Fibroblast of pulmonary artery (primary cell): ENCODE results near the gene ODC1.

Experiments used
- DNase-seq: peaks from one replicate; pipeline ENCODE4 v3.0.0-alpha.2; 2010; ENCODE audit warnings: low read depth
- H3K4me3 ChIP-seq: replicated peaks from 2 replicates; pipeline ENCODE4 v1.5.1; 2011; ENCODE audit warnings: low read depth, mild to moderate bottlenecking, control low read depth, low read length, moderate library complexity
- CTCF ChIP-seq: IDR thresholded peaks from 2 replicates; pipeline ENCODE4 v1.5.1; 2011; ENCODE audit warnings: mild to moderate bottlenecking, control low read depth, low read length, inconsistent platforms; ENCODE audit errors: missing control alignments

The ODC1 gene

GRCh38 chr2:10415048-10415447 is 33.1 kb downstream of the ODC1 start:
- TF ChIP-seq CTCF, result no peak
- no peak overlapping the region for H3K4me3 ChIP-seq
- DNase-seq, result no peak

GRCh38 chr2:10414591-10414990 is 33.5 kb downstream of the ODC1 start:
- H3K4me3 ChIP-seq, result no peak overlapping the region
- TF ChIP-seq CTCF, result no peak
- DNase-seq, result no peak

- no peak overlapping the region for H3K4me3 ChIP-seq
- DNase-seq, result no peak
- TF ChIP-seq CTCF, result no peak
These were observed 34.1 kb downstream of the ODC1 start for GRCh38 chr2:10413991-10414451.

- no peak overlapping the region for H3K4me3 ChIP-seq
- no peak for DNase-seq
- TF ChIP-seq CTCF, result no peak
These were observed 34.6 kb downstream of the ODC1 start for GRCh38 chr2:10413503-10413902.

GRCh38 chr2:10412380-10412779 is 35.7 kb downstream of the ODC1 start:
- no peak for TF ChIP-seq CTCF
- no peak overlapping the region for H3K4me3 ChIP-seq
- peak; percentile 58 for DNase-seq

GRCh38 chr2:10411557-10411956 is 36.6 kb downstream of the ODC1 start:
- no peak for DNase-seq
- H3K4me3 ChIP-seq, result no peak overlapping the region

More at GRCh38 chr2:10411557-10411956, 36.6 kb downstream of the ODC1 start:
- no peak for TF ChIP-seq CTCF
